ENCODE results near the gene TECPR2.

DNA sequence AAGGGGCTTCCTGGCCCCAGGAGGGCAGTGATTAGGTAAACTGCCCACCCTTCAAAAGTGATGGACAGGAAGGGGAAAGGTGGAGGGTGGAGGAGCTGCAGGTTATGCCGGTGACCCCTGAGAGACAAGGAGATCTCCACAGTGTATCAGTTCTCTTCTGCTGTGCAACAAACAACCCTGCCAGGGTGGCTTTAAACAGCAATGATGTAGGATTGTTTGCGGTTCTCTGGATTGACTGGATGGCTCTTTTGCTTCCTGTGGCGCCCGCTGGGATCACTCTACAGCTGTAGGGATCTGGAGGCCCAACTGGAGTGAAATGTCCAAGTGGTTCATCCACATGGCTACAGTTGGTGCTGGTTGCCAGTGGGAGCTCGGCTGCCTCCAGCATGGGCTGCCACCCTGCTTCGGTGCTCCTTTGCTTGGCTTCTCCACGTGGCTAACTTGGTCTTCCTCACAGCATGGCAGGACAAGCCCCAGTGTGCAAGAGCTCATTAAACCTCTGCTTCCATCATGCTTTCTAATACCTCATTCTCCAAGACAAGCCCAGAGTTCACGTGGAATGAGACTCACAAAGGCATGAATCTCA is 155.4 kb downstream of the TECPR2 start:
- TF ChIP-seq POLR2A (IDR thresholded peaks at IDR 0.05) (no peak), POLR2AphosphoS5 (IDR thresholded peaks at IDR 0.05) (no peak)
- TF ChIP-seq, protein P1, sequence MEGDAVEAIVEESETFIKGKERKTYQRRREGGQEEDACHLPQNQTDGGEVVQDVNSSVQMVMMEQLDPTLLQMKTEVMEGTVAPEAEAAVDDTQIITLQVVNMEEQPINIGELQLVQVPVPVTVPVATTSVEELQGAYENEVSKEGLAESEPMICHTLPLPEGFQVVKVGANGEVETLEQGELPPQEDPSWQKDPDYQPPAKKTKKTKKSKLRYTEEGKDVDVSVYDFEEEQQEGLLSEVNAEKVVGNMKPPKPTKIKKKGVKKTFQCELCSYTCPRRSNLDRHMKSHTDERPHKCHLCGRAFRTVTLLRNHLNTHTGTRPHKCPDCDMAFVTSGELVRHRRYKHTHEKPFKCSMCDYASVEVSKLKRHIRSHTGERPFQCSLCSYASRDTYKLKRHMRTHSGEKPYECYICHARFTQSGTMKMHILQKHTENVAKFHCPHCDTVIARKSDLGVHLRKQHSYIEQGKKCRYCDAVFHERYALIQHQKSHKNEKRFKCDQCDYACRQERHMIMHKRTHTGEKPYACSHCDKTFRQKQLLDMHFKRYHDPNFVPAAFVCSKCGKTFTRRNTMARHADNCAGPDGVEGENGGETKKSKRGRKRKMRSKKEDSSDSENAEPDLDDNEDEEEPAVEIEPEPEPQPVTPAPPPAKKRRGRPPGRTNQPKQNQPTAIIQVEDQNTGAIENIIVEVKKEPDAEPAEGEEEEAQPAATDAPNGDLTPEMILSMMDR (IDR thresholded peaks at IDR 0.05 in 8 of 11, conservative IDR thresholded peaks at IDR 0.05 in 3 of 11), result no peak

Data from spleen (tissue), 7 donors.